Neural cell (in vitro differentiated cells): ENCODE data around the gene SAT1. TPM values are rescaled to one million over a fixed set of nuclear protein-coding genes. Genes with fewer than 3 reads are reported as not detected.

Source experiments
- H2AFZ ChIP-seq: fragments of 200-600, 300-800 bp; sonication (generic), shearing (Covaris generic); 2 replicates; pipeline ENCODE4 v1.6.0; 2014; ENCODE audit warnings: low read depth, mild to moderate bottlenecking, antibody characterized with exemption, low read length, moderate library complexity
- H3F3A ChIP-seq: fragments of 200-600 bp; shearing (Covaris generic); 2 replicates; pipeline ENCODE4 v1.6.1; 2016; ENCODE audit warnings: mild to moderate bottlenecking, moderate library complexity, mixed read lengths, antibody characterized with exemption, low read length; ENCODE audit not compliant: insufficient read depth, poor library complexity, severe bottlenecking
- H3K27ac ChIP-seq: fragments of 200-600, 300-800 bp; sonication (generic), shearing (Covaris generic); 2 replicates; pipeline ENCODE4 v1.5.1; 2014; ENCODE audit warnings: mild to moderate bottlenecking, low read length, moderate library complexity
- H3K27me3 ChIP-seq: fragments of 300-800, 200-600 bp; sonication (generic), shearing (Covaris generic); 2 replicates; pipeline ENCODE4 v1.6.0; 2014; ENCODE audit warnings: mild to moderate bottlenecking, low read depth, low read length, moderate library complexity; ENCODE audit not compliant: insufficient read depth
- H3K36me3 ChIP-seq: fragments of 300-800, 200-600 bp; sonication (generic), shearing (Covaris generic); 2 replicates; pipeline ENCODE4 v1.5.1; 2014; ENCODE audit warnings: mild to moderate bottlenecking, antibody characterized with exemption, low read length, moderate library complexity; ENCODE audit not compliant: insufficient read depth
- H3K4me2 ChIP-seq: fragments of 300-800, 200-600 bp; sonication (generic), shearing (Covaris generic); 2 replicates; pipeline ENCODE4 v1.6.0; 2014; ENCODE audit warnings: mild to moderate bottlenecking, low read length
- H3K4me3 ChIP-seq: fragments of 300-800, 200-600 bp; sonication (generic), shearing (Covaris generic); 2 replicates; pipeline ENCODE4 v1.5.1; 2014; ENCODE audit warnings: mild to moderate bottlenecking, low read length, moderate library complexity
- H3K79me2 ChIP-seq: fragments of 200-600 bp; shearing (Covaris generic); replicated peaks from 2 replicates; pipeline ENCODE4 v1.6.0; 2014; ENCODE audit warnings: mild to moderate bottlenecking, low read length, moderate library complexity; ENCODE audit not compliant: insufficient read depth
- H3K9ac ChIP-seq: fragments of 300-800, 200-600 bp; sonication (generic), shearing (Covaris generic); 2 replicates; pipeline ENCODE4 v1.6.1; 2016; ENCODE audit warnings: mild to moderate bottlenecking, low read length, mixed read lengths
- H3K9me2 ChIP-seq: fragments of 200-600 bp; shearing (Covaris generic); 2 replicates; pipeline ENCODE4 v1.6.1; 2016; ENCODE audit warnings: mild to moderate bottlenecking, low read length, mixed read lengths; ENCODE audit not compliant: insufficient read depth
- H3K9me3 ChIP-seq: fragments of 200-600, 300-800 bp; sonication (generic), shearing (Covaris generic); 2 replicates; pipeline ENCODE4 v1.6.1; 2016; ENCODE audit warnings: mild to moderate bottlenecking, mixed run types, low read length, moderate library complexity, mixed read lengths
- H4K20me1 ChIP-seq: fragments of 200-600 bp; shearing (Covaris generic); 2 replicates; pipeline ENCODE4 v1.6.1; 2016; ENCODE audit warnings: mild to moderate bottlenecking, mixed run types; ENCODE audit not compliant: insufficient read depth
- EP300 ChIP-seq: fragments of 450-650 bp; conservative IDR thresholded peaks from 2 replicates; pipeline ENCODE4 v1.6.1; 2014; ENCODE audit warnings: antibody characterized with exemption, mild to moderate bottlenecking, moderate library complexity; ENCODE audit not compliant: poor library complexity, severe bottlenecking
- EZH2 ChIP-seq: fragments of 200-600, 300-800 bp; shearing (Covaris generic), sonication (generic); IDR thresholded peaks from 2 replicates; pipeline ENCODE4 v1.6.1; 2014; ENCODE audit warnings: antibody characterized with exemption, low read length, borderline replicate concordance, mild to moderate bottlenecking; ENCODE audit not compliant: insufficient read depth, poor library complexity, severe bottlenecking
- MXI1 ChIP-seq: fragments of 450-650 bp; conservative IDR thresholded peaks from 2 replicates; pipeline ENCODE4 v1.6.1; 2014; ENCODE audit warnings: antibody characterized with exemption, mild to moderate bottlenecking; ENCODE audit not compliant: poor library complexity, severe bottlenecking
- POLR2AphosphoS5 ChIP-seq: IDR thresholded peaks from 2 replicates; pipeline ENCODE4 v1.6.1; 2012
- RAD21 ChIP-seq: fragments of 450-650 bp; conservative IDR thresholded peaks from 2 replicates; pipeline ENCODE4 v1.6.1; 2014; ENCODE audit warnings: antibody characterized with exemption, mild to moderate bottlenecking, moderate library complexity
- SMC3 ChIP-seq: fragments of 450-650 bp; conservative IDR thresholded peaks from 2 replicates; pipeline ENCODE4 v1.6.1; 2014; ENCODE audit warnings: antibody characterized with exemption, mild to moderate bottlenecking, moderate library complexity; ENCODE audit not compliant: poor library complexity
- TAF1 ChIP-seq: IDR thresholded peaks from 2 replicates; pipeline ENCODE4 v1.6.1; 2012; ENCODE audit warnings: low read depth
- polyA plus RNA-seq: library from polyadenylated mRNA; depleted of rRNA; stranded (reverse); fragments of >200 nt; gene quantifications from 2 replicates; pipeline ENCODE4 v1.2.3, GENCODE V29; 2014
- TF ChIP-seq, protein P1 (sequence below): fragments of 450-650 bp; IDR thresholded peaks from 2 replicates; pipeline ENCODE4 v1.5.1; 2014; ENCODE audit warnings: antibody characterized with exemption, mild to moderate bottlenecking, moderate library complexity; ENCODE audit not compliant: poor library complexity, severe bottlenecking
- TF ChIP-seq, protein P2 (sequence below): IDR thresholded peaks from 2 replicates; pipeline ENCODE4 v1.6.1; 2012; ENCODE audit warnings: borderline replicate concordance

SAT1 gene
- polyA plus RNA-seq, 1 donor from 2014 or later = 95.2 TPM

DNA sequence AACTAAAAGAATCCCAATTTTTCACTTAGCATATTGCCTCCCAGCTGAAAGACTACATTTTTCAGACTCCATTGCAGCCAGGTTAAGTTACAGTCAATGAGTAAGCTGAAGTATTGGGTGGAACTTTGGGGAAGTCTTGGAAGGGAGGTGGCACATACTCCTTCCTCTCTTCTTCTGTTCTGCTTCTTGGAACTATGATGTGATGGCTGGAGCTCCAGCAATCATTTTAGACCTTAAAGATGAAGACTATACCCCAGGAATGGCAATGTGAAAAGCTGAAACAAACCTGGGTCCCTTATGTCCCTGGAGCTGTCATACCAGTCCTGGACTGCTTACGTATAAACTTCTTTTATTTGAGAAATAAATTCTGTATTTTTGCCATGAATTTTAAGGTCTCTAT, 30.8 kb downstream of the SAT1 start:
- no peaks in the 10 kb centered on the region for H3K27me3 ChIP-seq
- no peaks in the 10 kb centered on the region for H3K9me2 ChIP-seq
- H4K20me1 ChIP-seq = no peaks in the 10 kb centered on the region
- H3K27ac ChIP-seq = no peak overlapping the region
- no peak overlapping the region for H3K9ac ChIP-seq
- no peak overlapping the region for H2AFZ ChIP-seq
- H3F3A ChIP-seq = no peaks in the 10 kb centered on the region
- H3K79me2 ChIP-seq = no peaks in the 10 kb centered on the region
- no peak overlapping the region for H3K4me2 ChIP-seq
- no peaks in the 10 kb centered on the region for H3K9me3 ChIP-seq
- no peaks in the 10 kb centered on the region for H3K36me3 ChIP-seq
- H3K4me3 ChIP-seq = no peak overlapping the region
- TF ChIP-seq TAF1 (no peak), SMC3 (no peak), MXI1 (no peak), EP300 (no peak), EZH2 (no peak), POLR2AphosphoS5 (no peak), RAD21 (no peak)
- TF ChIP-seq, protein P1, sequence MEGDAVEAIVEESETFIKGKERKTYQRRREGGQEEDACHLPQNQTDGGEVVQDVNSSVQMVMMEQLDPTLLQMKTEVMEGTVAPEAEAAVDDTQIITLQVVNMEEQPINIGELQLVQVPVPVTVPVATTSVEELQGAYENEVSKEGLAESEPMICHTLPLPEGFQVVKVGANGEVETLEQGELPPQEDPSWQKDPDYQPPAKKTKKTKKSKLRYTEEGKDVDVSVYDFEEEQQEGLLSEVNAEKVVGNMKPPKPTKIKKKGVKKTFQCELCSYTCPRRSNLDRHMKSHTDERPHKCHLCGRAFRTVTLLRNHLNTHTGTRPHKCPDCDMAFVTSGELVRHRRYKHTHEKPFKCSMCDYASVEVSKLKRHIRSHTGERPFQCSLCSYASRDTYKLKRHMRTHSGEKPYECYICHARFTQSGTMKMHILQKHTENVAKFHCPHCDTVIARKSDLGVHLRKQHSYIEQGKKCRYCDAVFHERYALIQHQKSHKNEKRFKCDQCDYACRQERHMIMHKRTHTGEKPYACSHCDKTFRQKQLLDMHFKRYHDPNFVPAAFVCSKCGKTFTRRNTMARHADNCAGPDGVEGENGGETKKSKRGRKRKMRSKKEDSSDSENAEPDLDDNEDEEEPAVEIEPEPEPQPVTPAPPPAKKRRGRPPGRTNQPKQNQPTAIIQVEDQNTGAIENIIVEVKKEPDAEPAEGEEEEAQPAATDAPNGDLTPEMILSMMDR = no peak
- TF ChIP-seq, protein P2, sequence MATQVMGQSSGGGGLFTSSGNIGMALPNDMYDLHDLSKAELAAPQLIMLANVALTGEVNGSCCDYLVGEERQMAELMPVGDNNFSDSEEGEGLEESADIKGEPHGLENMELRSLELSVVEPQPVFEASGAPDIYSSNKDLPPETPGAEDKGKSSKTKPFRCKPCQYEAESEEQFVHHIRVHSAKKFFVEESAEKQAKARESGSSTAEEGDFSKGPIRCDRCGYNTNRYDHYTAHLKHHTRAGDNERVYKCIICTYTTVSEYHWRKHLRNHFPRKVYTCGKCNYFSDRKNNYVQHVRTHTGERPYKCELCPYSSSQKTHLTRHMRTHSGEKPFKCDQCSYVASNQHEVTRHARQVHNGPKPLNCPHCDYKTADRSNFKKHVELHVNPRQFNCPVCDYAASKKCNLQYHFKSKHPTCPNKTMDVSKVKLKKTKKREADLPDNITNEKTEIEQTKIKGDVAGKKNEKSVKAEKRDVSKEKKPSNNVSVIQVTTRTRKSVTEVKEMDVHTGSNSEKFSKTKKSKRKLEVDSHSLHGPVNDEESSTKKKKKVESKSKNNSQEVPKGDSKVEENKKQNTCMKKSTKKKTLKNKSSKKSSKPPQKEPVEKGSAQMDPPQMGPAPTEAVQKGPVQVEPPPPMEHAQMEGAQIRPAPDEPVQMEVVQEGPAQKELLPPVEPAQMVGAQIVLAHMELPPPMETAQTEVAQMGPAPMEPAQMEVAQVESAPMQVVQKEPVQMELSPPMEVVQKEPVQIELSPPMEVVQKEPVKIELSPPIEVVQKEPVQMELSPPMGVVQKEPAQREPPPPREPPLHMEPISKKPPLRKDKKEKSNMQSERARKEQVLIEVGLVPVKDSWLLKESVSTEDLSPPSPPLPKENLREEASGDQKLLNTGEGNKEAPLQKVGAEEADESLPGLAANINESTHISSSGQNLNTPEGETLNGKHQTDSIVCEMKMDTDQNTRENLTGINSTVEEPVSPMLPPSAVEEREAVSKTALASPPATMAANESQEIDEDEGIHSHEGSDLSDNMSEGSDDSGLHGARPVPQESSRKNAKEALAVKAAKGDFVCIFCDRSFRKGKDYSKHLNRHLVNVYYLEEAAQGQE = no peak

DNA sequence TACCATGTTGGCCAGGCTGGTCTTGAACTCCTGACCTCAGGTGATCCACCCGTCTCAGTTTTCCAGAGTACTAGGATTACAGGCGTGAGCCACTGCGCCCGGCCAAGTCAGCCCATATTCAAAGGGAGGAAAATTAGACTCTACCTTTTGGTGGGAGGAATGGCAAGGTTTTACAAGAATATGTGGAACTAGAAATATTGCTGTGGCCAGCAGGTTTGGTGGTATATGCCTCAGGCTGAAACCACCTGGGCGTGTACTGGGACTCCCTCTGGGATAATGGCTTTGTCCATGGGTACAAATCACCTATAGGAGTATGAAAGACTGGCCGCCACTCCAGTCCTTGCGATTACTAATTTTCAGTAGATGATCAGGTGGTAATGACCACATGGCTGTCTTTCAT, 32.4 kb downstream of the SAT1 start:
- H3K9me2 ChIP-seq = no peaks in the 10 kb centered on the region
- no peaks in the 10 kb centered on the region for H3K9me3 ChIP-seq
- H3K27ac ChIP-seq = no peak overlapping the region
- no peaks in the 10 kb centered on the region for H3F3A ChIP-seq
- TF ChIP-seq SMC3 (no peak), TAF1 (no peak), POLR2AphosphoS5 (no peak), EZH2 (no peak), MXI1 (no peak), RAD21 (no peak), EP300 (no peak)
- TF ChIP-seq, protein P2 = no peak
- TF ChIP-seq, protein P1 = no peak
- no peak overlapping the region for H3K4me2 ChIP-seq
- no peaks in the 10 kb centered on the region for H3K36me3 ChIP-seq
- no peak overlapping the region for H3K4me3 ChIP-seq
- H2AFZ ChIP-seq = no peak overlapping the region
- no peaks in the 10 kb centered on the region for H3K27me3 ChIP-seq
- no peaks in the 10 kb centered on the region for H4K20me1 ChIP-seq
- H3K9ac ChIP-seq = no peak overlapping the region
- no peaks in the 10 kb centered on the region for H3K79me2 ChIP-seq
